Inferior parietal cortex (tissue), 1 donor: ENCODE measurements around the gene SGTB.
A peak's percentile ranks its signal among the peaks of the same experiment; 100 is the strongest.

Experiments used
- DNase-seq: peaks from one replicate; pipeline ENCODE4 v3.0.0-alpha.2; 2016; ENCODE audit errors: extremely low spot score

Gene SGTB, protein sequence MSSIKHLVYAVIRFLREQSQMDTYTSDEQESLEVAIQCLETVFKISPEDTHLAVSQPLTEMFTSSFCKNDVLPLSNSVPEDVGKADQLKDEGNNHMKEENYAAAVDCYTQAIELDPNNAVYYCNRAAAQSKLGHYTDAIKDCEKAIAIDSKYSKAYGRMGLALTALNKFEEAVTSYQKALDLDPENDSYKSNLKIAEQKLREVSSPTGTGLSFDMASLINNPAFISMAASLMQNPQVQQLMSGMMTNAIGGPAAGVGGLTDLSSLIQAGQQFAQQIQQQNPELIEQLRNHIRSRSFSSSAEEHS

DNA sequence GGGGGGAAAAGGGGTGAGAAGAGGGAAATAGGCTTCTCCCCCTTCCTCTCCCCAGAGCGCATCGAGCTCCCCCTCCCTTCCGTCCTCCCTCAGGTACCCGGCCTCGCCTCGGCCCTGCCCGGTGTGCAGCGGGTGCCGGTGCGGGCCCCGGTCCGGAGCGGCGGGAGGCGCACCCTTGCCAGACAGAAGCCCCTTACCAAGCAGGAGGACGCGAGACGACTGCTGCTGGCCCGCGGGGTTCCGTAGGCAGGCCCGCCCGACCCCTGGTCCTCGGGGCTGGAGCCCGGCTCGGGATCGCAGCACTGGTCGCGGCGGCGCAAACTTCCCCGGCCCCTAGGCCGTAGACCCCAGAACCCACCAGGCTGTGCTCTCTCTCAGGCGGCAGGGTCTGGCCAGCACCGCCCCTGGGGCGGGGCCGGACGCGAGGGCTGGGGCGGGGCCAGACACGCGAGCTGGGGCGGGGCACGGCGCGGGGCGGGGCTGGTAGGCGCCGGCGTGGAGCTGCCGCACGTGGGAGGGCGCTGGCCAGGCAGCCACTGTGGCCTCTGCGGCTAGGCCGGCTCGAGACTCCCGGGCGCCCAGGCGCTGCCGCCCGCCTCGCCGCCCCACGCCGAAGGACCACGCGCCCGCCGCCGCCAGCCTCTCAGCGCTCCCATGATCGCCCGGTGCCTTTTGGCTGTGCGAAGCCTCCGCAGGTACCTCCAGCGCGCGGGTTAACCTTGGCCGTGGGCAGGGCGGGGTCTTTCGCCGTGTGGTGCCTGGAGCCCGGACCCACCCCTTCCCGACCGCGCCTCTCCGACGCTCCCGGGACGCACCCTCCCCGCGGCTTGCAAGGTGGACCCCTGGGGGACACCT lies at the start of gene SGTB, which contains the start of gene NLN:
Gene SGTB, minus strand, starts transcription at position 390 of the 855 bp plus-strand sequence. CDS start 1,302 bp downstream, outside the sequence.
Gene NLN, plus strand, starts transcription at position 486 of the 855 bp plus-strand sequence. Its CDS starts 169 bp downstream, at position 655.
- DNase-seq, result peak; percentile 68

DNA sequence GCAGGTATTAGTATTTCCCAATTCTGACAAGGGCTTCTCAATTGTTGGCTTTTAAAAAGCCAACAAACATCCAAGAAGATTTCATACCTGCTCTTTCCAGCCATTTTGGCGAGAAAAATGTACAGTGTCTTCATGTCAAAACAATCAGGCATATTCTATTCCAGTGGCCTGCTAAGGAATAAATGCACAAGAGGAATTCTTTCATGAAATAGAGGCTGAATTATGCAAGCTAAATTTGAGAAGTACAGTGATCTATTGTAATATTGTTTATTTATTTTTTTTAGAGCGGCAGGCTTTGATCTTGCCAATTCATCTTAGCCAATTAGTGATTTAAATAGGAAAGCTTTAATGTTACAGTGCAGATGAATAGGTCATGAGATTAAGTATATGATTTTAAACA lies 49.4 kb upstream of the SGTB start:
- peak; percentile 39 for DNase-seq

DNA sequence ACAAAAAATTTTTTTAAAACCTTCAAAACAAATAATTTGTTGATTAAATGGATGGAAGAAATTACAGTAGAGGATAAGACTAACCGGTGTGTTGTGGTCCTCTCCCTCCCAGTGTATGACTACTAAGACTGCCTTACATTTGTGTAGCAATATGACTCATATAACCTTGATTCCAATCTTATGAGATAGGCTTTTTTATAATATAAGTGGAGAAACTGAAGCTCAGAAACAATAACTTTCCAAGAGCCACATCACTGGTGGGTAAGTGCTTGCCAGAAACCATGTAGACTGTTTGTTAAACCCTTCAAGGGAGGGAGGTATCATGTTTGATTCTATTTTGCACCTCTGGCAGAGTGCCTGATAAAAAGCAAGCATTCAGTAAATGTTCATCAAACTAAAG lies 47.6 kb upstream of the SGTB start:
- no peak for DNase-seq

DNA sequence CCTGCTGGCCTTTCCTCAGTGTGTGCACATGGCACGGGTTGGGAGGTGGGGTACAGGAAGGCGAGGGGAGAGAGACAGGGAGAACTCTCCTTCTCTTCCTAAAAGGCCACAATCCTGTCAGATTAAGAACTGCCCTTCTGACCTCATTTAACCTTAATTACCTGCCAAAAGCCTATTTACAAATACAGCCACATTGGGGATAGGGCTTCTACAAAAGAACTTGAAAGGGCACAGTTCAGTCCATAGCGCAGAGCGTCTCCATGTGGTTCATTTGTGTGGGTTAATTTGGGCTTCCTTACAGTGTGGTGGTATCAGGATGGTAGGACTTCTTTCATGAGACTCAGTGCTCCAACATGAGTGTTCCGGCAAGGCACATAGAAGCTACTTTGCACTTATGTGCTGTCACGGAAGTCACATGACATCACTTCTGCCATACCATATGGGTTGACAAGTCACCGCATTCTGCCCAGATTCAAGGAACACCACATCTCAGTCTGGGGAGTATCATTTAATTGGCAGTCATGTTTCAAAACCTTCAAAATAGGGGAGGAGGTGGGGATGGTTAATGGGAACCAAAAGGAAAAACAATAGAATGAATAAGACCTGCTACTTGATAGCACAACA lies 46.9 kb upstream of the SGTB start:
- DNase-seq, result no peak

DNA sequence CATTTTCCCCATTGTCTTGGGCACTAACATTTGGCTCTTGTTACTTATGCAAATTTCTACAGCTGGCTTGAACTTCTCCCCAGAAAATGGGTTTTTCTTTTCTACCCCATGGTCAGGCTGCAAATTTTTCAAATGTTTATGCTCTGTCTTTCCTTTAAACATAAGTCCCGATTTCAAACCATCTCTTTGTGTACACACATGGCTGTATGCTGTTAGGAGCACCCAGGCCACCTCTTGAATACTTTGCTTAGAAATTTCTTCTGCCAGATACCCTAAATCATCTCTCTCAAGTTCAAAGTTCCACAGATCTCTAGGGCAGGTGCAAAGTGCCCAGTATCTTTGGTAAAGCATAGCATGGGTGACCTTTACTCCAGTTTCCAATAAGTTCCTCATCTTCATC lies 45.7 kb upstream of the SGTB start:
- no peak for DNase-seq

DNA sequence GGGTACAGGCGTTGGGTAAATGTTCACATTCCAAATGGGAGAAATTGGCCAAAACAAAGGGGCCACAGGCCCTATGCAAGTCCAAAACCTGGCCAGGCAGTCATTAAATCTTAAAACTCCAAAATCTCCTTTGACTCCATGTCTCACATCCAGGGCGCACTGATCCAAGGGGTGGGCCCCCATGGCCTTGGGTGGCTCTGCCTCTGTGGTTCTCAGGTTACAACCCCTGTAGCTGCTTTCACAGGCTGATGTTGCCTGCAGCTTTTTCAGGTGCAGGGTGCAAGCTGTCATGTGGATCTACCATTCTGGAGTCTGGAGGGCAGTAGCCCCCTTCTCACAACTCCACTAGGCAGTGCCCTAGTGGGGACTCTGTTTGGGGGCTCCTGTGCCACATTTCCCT lies 44.9 kb upstream of the SGTB start:
- DNase-seq, result no peak

DNA sequence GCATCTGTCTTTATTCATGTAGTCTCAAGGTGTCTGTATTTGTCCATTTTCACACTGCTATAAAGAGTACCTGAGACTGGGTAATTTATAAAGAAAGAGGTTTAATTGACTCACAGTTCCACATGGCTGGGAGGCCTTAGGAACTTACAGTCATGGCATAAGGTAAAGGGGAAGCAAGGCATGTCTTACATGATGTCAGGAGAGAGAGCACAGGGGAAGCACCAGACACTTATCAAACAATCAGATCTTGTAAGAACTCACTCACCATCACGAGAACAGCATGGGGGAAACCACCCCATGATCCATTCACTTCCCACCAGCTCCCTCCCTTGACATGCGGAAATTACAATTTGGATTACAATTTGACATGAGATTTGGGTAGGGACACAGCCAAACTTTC lies 44.3 kb upstream of the SGTB start:
- DNase-seq, result no peak

DNA sequence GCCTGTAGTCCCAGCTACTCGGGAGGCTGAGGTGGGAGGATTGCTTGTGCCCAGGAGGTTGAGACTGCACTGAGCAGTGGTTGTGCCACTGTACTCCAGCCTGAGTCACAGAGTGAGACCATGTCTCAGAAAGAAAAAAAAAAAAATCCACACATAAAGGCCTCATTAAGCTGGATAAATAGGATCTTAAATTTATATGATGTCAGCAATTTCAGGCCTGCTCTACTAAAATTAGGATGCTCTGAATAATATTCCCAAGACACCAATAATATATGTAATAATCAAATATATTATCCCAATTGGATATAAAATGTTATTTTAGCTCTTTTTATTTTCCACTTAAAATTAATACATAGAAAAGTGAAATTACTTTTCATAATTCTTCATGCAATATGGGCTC lies 43.7 kb upstream of the SGTB start:
- no peak for DNase-seq

DNA sequence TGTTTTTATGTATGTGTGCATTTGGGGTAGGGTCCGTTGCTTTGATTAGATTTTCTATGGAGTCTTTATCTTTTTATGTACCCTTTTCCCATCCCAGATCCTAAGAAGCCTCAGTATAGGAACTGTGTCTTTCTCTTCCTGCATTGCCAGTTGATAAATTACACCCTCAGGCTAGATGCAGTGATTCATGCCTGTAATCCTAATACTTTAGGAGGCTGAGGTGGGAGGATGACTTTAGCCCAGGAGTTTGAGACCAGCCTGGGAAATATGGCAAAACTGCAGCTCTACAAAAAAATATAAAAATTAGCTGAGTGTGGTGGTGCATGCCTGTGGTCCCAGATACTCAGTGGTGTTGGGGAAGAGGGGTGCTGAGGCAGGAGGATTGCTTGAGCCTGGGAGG lies 40.3 kb upstream of the SGTB start:
- no peak for DNase-seq

DNA sequence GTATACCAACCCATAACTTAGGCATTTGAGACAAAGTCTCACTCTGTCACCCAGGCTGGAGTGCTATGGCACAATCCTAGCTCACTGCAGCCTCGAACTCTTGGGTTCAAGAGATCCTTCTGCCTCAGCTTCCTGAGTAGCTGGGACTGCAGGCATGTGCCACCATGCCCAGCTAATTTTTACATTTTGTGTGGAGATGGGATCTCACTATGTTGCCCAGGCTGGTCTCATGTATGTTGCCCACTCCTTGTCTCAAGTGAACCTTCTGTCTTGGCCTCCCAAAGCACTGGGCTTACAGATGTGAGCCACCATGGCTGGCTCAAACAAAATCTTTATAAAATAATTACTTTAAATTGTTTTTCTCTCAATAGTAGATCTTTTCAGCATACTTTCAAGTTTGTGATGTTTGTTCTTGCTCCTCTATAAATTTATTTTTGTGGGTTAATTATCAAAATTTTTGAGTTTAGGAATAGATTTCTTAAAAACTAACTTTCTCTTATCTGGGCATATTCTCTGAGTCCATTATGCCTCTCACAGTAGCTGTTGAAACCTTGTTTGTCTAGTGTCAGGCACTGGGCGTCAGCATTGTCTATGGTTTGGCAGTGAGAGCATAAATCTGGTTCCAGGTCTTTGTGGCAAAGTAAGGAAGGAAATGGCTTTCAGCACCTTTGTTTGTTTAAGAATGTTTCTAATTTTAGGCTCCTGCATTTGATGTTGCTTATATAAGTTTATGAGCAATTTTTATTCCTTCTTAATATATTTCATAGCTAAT lies 38.8 kb upstream of the SGTB start:
- DNase-seq, result peak; percentile 73

DNA sequence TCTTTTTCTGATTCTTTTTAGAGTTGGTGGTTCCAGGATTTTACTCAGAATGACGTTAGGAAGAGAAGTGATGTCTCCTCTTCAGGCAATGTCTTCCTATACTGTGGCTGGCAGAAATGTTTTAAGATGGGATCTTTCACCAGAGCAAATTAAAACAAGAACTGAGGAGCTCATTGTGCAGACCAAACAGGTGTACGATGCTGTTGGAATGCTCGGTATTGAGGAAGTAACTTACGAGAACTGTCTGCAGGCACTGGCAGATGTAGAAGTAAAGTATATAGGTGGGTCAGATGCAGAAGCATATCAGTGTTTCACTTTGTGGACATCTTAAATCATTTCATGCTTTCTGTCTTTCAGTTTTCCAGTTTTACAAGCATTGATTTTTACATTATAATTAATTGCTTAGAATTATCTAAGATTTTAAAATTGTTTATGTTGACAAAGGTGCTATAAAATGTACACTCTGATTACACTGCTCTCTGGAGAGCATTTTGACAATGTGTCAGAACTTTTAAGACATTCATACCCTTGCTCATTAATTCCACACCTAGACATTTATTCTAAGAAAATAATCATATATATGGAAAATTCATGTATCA lies 36.7 kb upstream of the SGTB start:
- DNase-seq, result no peak

DNA sequence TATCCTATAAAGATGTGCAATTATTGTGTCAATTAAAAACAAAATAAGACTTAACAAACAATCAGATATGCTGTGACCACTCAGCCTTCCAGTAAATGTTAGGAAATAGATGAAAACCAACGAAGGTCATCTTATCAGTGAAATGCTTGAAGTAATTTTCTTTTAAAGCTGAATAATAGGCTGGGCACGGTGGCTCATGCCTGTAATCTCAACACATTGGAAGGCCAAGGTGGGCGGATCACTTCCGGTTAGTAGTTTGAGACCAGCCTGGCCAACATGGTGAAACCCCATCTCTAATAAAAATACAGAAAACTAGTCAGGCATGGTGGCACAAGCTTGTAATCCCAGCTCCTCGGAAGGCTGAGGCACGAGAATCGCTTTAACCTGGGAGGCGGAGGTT lies 31.3 kb upstream of the SGTB start:
- DNase-seq, result no peak

DNA sequence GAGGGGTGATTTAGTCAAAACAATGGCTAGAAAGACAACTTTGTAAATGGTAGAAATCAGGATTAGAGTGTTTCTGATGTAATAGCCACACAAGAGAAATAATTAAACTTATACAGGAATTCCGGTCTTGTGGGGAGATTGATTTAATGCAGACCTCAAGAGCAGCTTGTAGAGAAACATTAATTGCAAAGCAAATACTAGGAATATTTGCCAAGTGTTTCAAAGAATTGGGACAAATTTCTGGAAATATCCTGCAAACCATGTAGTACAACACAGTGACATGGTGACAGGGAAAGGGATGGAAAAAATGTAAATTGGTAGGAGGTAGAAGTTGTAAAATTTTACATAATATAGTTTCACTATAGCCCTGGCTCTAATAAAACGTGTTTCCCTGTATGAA lies 29.0 kb upstream of the SGTB start:
- DNase-seq, result no peak

DNA sequence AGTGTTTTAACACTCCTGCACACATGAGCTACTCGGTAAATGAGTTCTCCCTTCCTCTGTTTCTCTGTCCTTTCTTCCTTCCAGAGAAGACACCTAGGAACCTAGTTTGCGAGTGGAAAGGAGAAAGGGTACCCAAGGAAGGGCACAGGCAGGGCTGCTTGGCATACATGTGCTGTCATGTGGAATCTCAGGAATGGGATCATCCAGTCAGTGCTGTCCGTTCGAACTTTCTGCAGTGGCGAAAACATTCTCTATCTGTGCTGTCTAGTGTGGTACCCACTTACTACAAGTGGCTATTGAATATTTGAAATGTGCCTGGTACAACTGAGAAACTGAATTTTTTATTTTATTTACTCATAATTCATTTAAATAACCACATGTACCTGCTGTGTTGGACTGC lies 28.0 kb upstream of the SGTB start:
- DNase-seq, result no peak

DNA sequence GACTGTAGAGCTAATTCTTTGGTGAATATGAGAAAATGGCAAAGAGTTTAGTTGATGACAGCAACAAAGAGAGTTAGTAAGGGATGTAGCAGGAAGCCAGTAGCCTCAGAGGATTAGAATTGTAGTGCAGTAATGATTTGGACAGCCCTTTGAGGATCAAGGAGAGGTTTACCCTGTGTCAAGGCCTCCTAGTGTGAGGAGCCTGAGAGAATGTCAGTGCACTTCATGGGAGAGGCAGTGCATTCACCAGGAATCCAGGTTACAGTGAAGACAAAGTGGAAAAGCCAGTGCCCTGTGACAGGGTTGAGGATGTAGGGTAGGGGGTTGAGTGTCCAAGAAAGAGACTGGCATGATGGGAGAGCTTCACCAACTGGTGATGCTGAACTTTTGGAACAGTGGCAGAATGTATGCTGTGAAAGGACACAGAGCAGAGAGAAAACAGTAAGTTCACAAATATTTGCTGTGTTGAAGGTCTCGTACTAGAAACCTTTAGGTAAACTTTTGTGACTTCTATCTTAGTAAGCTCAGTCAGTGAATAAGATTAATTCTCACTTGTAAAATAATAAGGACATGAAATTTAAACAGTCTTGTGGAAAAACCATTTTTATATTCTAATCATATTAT lies 27.4 kb upstream of the SGTB start:
- DNase-seq, result no peak

DNA sequence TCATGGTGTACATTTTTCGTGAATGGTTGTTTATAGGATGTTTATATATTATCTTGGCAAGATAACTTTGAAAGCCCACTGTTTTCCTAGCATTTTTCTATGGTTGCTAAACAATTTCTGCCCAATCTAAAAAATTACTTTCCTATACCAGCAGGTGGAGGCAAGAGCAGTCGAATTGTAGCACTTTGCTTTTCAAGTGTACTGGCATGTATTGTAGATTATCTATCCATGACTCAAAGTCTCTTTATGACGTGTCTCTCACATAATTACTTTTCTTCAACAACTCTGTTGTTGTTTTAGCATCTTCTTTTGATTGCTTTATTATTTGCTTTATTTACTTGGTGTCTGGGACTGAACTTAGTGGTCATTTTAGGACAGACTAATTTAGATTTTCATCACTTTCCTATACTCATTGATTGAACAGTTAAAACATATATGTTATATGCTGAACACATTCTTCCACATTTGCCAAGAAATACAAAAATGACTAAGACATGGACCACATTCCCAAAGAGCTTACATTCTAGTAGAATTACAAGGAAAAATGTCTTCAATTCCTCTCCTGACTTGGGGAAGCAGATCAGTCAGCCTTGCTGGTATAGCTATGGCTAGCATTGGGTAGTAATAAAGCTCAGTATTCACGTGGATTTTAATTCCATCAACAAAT lies 20.8 kb upstream of the SGTB start:
- peak; percentile 61 for DNase-seq

DNA sequence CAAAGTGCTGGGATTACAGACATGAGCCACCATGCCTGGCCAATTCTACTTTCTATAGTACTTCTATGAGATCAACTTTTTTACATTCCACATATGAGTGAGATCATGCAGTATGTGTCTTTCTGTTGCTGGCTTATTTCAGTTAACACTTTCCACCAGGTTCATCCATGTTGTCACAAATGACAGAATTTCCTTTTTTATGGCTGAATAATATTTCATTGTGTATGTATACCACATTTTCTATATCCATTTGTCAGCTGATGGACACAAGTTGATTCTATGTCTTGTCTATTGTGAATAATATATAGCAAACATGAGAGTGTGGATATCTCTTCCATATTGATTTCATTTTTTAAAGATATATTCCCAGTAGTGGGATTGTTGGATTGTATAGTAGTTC lies 17.3 kb upstream of the SGTB start:
- no peak for DNase-seq

DNA sequence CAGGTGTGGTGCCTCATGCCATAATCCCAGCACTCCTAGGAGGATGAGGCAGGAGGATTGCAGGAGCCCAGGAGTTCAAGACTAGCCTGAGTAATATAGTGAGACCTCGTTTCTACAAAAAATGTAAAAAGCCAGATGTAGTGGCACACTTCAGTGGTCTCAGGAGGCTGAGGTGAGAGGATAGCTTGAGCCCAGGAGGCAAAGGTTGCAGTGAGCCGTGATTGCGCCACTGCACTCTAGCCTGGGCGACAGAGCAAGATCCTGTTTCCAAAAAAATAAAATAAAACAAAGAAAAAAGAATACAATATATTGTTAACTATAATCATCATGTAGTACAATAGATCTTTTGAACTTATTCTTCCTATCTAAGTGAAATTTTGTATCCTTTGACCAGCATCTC lies 16.4 kb upstream of the SGTB start:
- no peak for DNase-seq

DNA sequence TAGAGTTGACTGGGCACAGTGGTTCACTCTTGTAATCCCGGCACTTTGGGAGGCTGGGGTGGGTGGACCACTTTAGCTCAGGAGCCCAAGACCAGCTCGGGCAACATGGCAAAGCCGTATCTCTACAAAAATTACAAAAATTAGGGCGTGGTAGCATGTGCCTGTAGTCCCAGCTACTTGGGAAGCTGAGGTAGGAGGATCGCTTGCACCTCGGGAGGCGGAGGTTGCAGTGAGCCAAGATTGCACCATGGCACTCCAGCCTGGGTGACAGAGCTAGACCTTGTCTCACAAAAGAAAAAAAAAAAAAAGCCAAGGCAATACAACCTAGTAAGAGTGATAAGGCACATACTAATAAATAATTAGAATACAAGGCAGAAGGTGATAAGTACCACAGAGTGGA lies 15.9 kb upstream of the SGTB start:
- DNase-seq, result no peak

DNA sequence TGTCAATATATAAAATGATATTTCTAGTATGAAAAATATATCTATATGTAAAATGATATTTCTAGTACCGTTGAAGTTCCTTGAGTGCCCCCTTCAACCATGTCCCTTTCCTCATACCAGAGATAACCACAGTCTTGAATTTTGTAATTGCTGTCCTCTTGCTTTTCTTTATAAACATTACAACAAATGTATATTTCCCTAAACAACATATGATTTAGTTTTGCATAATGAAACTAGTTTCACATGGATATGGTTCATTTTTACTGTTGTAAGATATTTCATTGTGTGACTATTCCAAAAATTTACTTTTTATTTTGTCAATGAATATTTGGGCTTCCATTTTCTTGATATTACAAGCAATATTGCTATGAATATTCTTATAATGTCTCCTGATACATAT lies 14.1 kb upstream of the SGTB start:
- DNase-seq, result no peak

DNA sequence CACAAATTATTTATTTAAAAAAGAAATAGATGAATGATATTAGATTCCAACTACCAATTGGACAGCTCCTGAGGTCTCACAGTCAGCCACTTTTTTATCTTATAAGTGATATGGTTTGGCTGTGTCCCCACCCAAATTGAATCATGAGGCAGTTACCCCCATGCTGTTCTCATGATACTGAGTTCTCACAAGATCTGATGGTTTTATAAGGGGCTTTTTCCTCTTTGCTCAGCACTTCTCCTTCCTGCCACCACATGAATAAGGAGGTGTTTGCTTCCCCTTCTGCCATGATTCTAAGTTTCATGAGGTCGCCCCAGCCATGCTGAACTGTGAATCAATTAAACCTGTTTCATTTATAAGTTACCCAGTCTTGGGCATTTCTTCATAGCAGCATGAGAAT lies 13.0 kb upstream of the SGTB start:
- DNase-seq, result no peak
